Esophagus muscularis mucosa (tissue), 4 donors: Measurements from ENCODE around the gene SLC4A1. TPM values are rescaled to one million over a fixed set of nuclear protein-coding genes. Genes with fewer than 3 reads are reported as not detected.

ENCODE experiments used
- DNase-seq: peaks from one replicate; pipeline ENCODE4 v3.0.0-alpha.2; 2017; ENCODE audit errors: extremely low spot score
- H3K27ac ChIP-seq, 4 donors: fragments of 200-600 bp; sonication (generic); replicated peaks in 1 of 4; 1 replicate in 3 of 4; 2 replicates in 1 of 4; pipeline ENCODE4 v1.5.1; 2016 to 2019; ENCODE audit warnings: mild to moderate bottlenecking in 1 of 4
- H3K27me3 ChIP-seq, 4 donors: fragments of 200-600 bp; sonication (generic); one replicate each; pipeline versions ENCODE4 v1.5.1 to v1.6.0; 2016 to 2019
- H3K36me3 ChIP-seq, 4 donors: fragments of 200-600 bp; sonication (generic); one replicate each; pipeline ENCODE4 v1.5.1; 2016 to 2019
- H3K4me1 ChIP-seq, 4 donors: fragments of 200-600 bp; sonication (generic); one replicate each; pipeline ENCODE4 v1.5.1; 2016 to 2019
- H3K4me3 ChIP-seq, 4 donors: fragments of 200-600 bp; sonication (generic); 1 replicate in 2 of 4; 2 replicates in 2 of 4; pipeline ENCODE4 v1.5.1; 2016 to 2019; ENCODE audit warnings: mild to moderate bottlenecking in 4 of 4, moderate library complexity in 1 of 4
- H3K9me3 ChIP-seq, 4 donors: fragments of 200-600 bp; sonication (generic); 1 replicate in 3 of 4; 2 replicates in 1 of 4; pipeline ENCODE4 v1.5.1; 2016 to 2019
- EP300 ChIP-seq: sonication (generic); formaldehyde crosslinking; IDR thresholded peaks from one replicate; pipeline ENCODE4 v1.6.1; 2017; ENCODE audit warnings: antibody characterized with exemption
- POLR2A ChIP-seq: fragments of 450-650 bp; IDR thresholded peaks from one replicate; pipeline ENCODE4 v1.6.1; 2017; ENCODE audit warnings: antibody characterized with exemption, moderate library complexity, mild to moderate bottlenecking, low read depth
- POLR2AphosphoS5 ChIP-seq, 2 donors: sonication (generic); formaldehyde crosslinking; IDR thresholded peaks; one replicate each; pipeline ENCODE4 v1.6.1; 2017; ENCODE audit warnings: antibody characterized with exemption in 2 of 2
- WGBS: methylation state at CpG from one replicate; pipeline ENCODE4 v1.1.5; 2018; 5-methylcytosine and 5-hydroxymethylcytosine counted together
- intact Hi-C: fragments of 100-400 bp; cut with DNase I; formaldehyde crosslinking; loops from one replicate; pipeline ENCODE4 v1.15.1; 2023
- total RNA-seq, 4 donors: library from RNA; depleted of rRNA; stranded (reverse); fragments of >200 nt; gene quantifications; one replicate each; pipeline versions ENCODE4 v1.1.0 to v1.2.1, GENCODE V29; 2016
- TF ChIP-seq, protein P1 (sequence below), 3 experiments: fragments of 200-600 bp in 2 of 3; fragments of 450-650 bp in 1 of 3; sonication (generic) in 2 of 3; IDR thresholded peaks; one replicate each; pipeline ENCODE4 v1.5.1; 2017 to 2019; ENCODE audit warnings: antibody characterized with exemption in 3 of 3, mild to moderate bottlenecking in 2 of 3, moderate library complexity in 1 of 3

Gene SLC4A1
- total RNA-seq, 4 donors from 2014 or later, result 0.11 to 2.0 (median 0.19) TPM; not detected in 1

GRCh38 chr17:44207319-44207718, 60.6 kb downstream of the SLC4A1 start:
- peaks cover 0 to 8% (median 0%) of the 10 kb centered on the region in 4 donors for H3K27me3 ChIP-seq
- no peak overlapping the region for H3K27ac ChIP-seq
- H3K4me3 ChIP-seq, result no peak overlapping the region
- no peak for DNase-seq
- no peaks in the 10 kb centered on the region for H3K9me3 ChIP-seq
- TF ChIP-seq, protein P1, sequence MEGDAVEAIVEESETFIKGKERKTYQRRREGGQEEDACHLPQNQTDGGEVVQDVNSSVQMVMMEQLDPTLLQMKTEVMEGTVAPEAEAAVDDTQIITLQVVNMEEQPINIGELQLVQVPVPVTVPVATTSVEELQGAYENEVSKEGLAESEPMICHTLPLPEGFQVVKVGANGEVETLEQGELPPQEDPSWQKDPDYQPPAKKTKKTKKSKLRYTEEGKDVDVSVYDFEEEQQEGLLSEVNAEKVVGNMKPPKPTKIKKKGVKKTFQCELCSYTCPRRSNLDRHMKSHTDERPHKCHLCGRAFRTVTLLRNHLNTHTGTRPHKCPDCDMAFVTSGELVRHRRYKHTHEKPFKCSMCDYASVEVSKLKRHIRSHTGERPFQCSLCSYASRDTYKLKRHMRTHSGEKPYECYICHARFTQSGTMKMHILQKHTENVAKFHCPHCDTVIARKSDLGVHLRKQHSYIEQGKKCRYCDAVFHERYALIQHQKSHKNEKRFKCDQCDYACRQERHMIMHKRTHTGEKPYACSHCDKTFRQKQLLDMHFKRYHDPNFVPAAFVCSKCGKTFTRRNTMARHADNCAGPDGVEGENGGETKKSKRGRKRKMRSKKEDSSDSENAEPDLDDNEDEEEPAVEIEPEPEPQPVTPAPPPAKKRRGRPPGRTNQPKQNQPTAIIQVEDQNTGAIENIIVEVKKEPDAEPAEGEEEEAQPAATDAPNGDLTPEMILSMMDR (IDR thresholded peaks at IDR 0.05), result no peak
- TF ChIP-seq POLR2AphosphoS5 (IDR thresholded peaks at IDR 0.05) (no peak), EP300 (no peak), POLR2A (no peak)
- H3K36me3 ChIP-seq, result peaks cover 18 to 57% (median 55%) of the 10 kb centered on the region in 4 donors
- intact Hi-C loops, result no loop called here
- peaks cover 14 to 33% (median 31%) of the 10 kb centered on the region in 4 donors for H3K4me1 ChIP-seq
- 87% methylated on average over 13 of the region's 17 CpGs for WGBS

- Histone ChIP-seq H3K9me3 (no peaks in the 10 kb centered on the region), H3K27me3 (peaks cover 0 to 8% (median 0%) of the 10 kb centered on the region in 4 donors), H3K27ac (no peak overlapping the region), H3K4me1 (peaks cover 14 to 33% (median 28%) of the 10 kb centered on the region in 4 donors), H3K36me3 (peaks cover 18 to 52% (median 49%) of the 10 kb centered on the region in 4 donors), H3K4me3 (no peak overlapping the region)
- intact Hi-C loops, result no loop called here
- WGBS, result 77% methylated on average over 4 of the region's 6 CpGs
- no peak for DNase-seq
- TF ChIP-seq POLR2AphosphoS5 (IDR thresholded peaks at IDR 0.05) (no peak), EP300 (no peak), POLR2A (no peak)
- TF ChIP-seq, protein P1 (IDR thresholded peaks at IDR 0.05), result no peak
These were observed 61.1 kb downstream of the SLC4A1 start for GRCh38 chr17:44206825-44207155.

DNA sequence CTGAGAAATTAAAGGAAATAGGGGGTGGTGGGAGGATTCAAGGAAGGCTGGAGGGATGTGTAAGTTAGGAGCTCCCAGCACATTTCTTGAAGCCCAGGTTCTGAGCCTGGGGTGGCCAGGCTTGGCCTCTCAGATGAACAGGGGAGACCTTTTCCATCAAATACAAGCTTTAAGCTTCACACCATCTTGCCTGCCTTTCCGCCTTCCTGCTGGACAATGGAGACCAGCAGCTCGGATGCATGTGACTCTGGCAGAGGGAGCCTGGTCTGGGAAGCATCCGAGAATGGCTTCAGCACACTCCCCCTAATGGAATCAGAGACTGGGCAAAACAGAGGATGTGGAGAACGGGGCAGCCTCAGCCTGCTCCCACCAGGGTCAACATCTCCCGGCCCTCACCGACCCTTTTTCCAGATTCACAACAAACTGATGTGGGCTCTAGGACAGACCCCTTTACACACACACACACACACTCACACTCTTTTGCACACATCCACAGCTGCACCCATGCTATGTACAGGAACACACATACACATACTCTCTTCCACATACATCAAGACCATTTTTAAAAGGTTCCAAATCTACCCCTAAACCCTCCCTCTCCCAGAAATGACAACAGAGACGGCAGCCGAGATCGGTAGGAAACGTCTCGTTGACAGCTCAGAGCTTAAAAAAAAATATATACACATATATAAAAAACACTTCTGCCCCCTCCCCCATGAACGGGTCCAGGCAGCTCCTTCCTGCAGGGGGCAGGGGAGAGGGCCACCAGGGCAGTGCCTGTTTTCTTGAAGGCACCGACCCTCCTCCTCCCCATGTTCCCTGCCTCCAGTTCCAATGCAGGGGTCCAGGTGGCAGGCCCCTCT, 61.7 kb downstream of the SLC4A1 start:
- 39% methylated on average over 12 of the region's 13 CpGs for WGBS
- Histone ChIP-seq H3K9me3 (no peaks in the 10 kb centered on the region), H3K27ac (peak overlapping the region in 1 of 4 donors; percentile 5), H3K4me3 (no peak overlapping the region), H3K36me3 (peaks cover 18 to 46% (median 43%) of the 10 kb centered on the region in 4 donors), H3K27me3 (peaks cover 0 to 8% (median 0%) of the 10 kb centered on the region in 4 donors), H3K4me1 (peaks cover 14 to 31% (median 24%) of the 10 kb centered on the region in 4 donors)
- DNase-seq, result no peak
- TF ChIP-seq, protein P1 (IDR thresholded peaks at IDR 0.05), result no peak
- TF ChIP-seq POLR2AphosphoS5 (IDR thresholded peaks at IDR 0.05), result no peak
- intact Hi-C loops, result no loop called here

DNA sequence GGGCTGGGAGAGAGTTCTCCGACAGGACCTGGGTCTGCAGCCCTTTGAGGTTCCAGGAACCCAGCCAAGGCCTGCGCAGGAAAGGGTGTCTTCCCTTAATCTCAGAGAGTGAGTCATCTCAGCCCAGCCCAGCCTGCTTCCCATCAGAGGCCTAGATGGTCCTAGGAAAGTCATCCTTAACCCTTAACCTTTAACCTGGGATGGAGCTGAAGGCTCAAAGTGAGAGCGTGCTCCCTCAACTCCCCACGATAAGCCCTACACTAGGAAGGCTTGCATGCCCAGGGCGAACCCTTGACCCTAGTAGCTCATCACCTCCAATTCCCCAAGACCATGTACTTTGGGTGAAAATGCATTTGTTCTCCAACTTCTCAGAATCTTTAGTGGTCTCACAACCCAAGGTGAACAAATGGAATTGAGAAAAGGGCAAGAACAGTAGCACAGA, 63.5 kb downstream of the SLC4A1 start:
- no peak for DNase-seq
- 61% methylated on average over 5 of the region's 5 CpGs for WGBS
- no peak for TF ChIP-seq EP300
- TF ChIP-seq POLR2A, result no peak
- TF ChIP-seq, protein P1 (IDR thresholded peaks at IDR 0.05), result no peak
- no peak for TF ChIP-seq POLR2AphosphoS5 (IDR thresholded peaks at IDR 0.05)
- H3K9me3 ChIP-seq, result no peaks in the 10 kb centered on the region
- intact Hi-C loops, result no loop called here
- H3K36me3 ChIP-seq, result peaks cover 18 to 31% (median 31%) of the 10 kb centered on the region in 4 donors
- no peak overlapping the region for H3K27ac ChIP-seq
- no peak overlapping the region for H3K4me3 ChIP-seq
- peaks cover 6 to 23% (median 18%) of the 10 kb centered on the region in 4 donors for H3K4me1 ChIP-seq
- no peaks in the 10 kb centered on the region for H3K27me3 ChIP-seq
